Measurements from ENCODE around the gene CCDC14.

GRCh38 chr3:123907720-123908119 is 53.3 kb downstream of the CCDC14 start:
- no peak for TF ChIP-seq CTCF (IDR thresholded peaks at IDR 0.05)
- TF ChIP-seq POLR2A (IDR thresholded peaks at IDR 0.05) = no peak
